HG02938 (cell line): Measurements from ENCODE around the gene RFX7.

Experiments used
- ATAC-seq: cut with Tn5 transposase; IDR thresholded peaks from one replicate; pipeline ENCODE4 v1.9.1; 2021; ENCODE audit warnings: mild to moderate bottlenecking, moderate library complexity; ENCODE audit not compliant: unreplicated experiment

RFX7 gene

GRCh38 chr15:56244811-56245576, 1.3 kb upstream of the RFX7 start:
- no peak for ATAC-seq

GRCh38 chr15:56244038-56244810, 545 bp upstream of the RFX7 start:
- no peak for ATAC-seq

GRCh38 chr15:56242576-56243162, 1.0 kb downstream of the RFX7 start:
- ATAC-seq: no peak

GRCh38 chr15:56241374-56242105, 2.1 kb downstream of the RFX7 start:
- ATAC-seq: no peak

- no peak for ATAC-seq
These were observed 3.3 kb downstream of the RFX7 start for GRCh38 chr15:56240390-56240789.

GRCh38 chr15:56236197-56236596, 7.5 kb downstream of the RFX7 start:
- ATAC-seq: no peak

GRCh38 chr15:56234804-56235203, 8.9 kb downstream of the RFX7 start:
- ATAC-seq: no peak

GRCh38 chr15:56233549-56233948, 10.1 kb downstream of the RFX7 start:
- no peak for ATAC-seq

GRCh38 chr15:56232058-56232457, 11.6 kb downstream of the RFX7 start:
- no peak for ATAC-seq

GRCh38 chr15:56228854-56229253, 14.8 kb downstream of the RFX7 start:
- ATAC-seq: no peak

- no peak for ATAC-seq
These were observed 15.3 kb downstream of the RFX7 start for GRCh38 chr15:56228352-56228751.

- ATAC-seq: no peak
These were observed 15.9 kb downstream of the RFX7 start for GRCh38 chr15:56227780-56228179.

- ATAC-seq: no peak
These were observed 16.4 kb downstream of the RFX7 start for GRCh38 chr15:56227306-56227705.

GRCh38 chr15:56225520-56225919, 18.2 kb downstream of the RFX7 start:
- ATAC-seq: no peak

- ATAC-seq: no peak
These were observed 21.4 kb downstream of the RFX7 start for GRCh38 chr15:56222302-56222701.

- ATAC-seq: no peak
These were observed 26.3 kb downstream of the RFX7 start for GRCh38 chr15:56217341-56217740.

GRCh38 chr15:56215769-56216168, 27.9 kb downstream of the RFX7 start:
- no peak for ATAC-seq

- no peak for ATAC-seq
These were observed 31.6 kb downstream of the RFX7 start for GRCh38 chr15:56211960-56212550.

- ATAC-seq: no peak
These were observed 32.6 kb downstream of the RFX7 start for GRCh38 chr15:56211064-56211463.

GRCh38 chr15:56208641-56209155, 35.0 kb downstream of the RFX7 start:
- no peak for ATAC-seq

GRCh38 chr15:56208185-56208584, 35.5 kb downstream of the RFX7 start:
- no peak for ATAC-seq
